Dermis microvascular lymphatic vessel endothelial cell (primary cell): ENCODE measurements around the gene SMARCB1. TPM values are rescaled to one million over a fixed set of nuclear protein-coding genes. Genes with fewer than 3 reads are reported as not detected.
"Not testable (repeated sequence)": the region's sequence is repeated elsewhere in the genome, so short reads cannot be mapped to it uniquely, and the experiment has no call there.

ENCODE experiments used
- DNase-seq, 2 donors: peaks; one replicate each; pipeline versions ENCODE4 v3.0.0 to v3.0.0-alpha.2; 2010; ENCODE audit warnings: low read depth in 2 of 2
- total RNA-seq: library from RNA; depleted of rRNA; stranded (reverse); fragments of >200 nt; gene quantifications from 2 replicates; pipeline ENCODE4 v1.2.1, GENCODE V29; 2014

The SMARCB1 gene
- total RNA-seq, 1 donor from 2014 or later: 19.1 TPM

DNA sequence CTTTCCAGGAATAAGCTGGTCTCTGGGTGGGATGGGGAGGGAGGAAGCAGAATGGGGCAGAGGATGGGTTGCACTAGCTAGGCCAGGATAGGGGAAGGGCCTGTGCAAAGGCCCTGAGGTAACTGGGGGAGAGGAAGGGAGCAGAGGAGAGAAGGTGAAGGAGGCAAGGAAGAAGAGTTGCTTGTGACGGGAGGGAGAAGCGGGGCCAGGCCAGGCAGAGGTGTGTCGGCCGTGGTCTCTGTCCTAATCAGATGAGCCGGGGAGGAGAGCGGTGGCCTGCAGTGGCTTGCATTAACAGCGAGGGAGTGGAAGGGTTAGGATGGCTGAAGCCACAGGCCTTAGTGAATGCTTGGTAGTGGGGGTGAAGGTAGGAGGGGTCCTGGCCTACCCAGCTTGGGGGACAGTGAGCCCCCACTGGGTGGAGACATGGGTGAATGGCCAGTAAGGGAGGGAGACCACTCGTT is 58.0 kb downstream of the SMARCB1 start:
- no peak for DNase-seq

DNA sequence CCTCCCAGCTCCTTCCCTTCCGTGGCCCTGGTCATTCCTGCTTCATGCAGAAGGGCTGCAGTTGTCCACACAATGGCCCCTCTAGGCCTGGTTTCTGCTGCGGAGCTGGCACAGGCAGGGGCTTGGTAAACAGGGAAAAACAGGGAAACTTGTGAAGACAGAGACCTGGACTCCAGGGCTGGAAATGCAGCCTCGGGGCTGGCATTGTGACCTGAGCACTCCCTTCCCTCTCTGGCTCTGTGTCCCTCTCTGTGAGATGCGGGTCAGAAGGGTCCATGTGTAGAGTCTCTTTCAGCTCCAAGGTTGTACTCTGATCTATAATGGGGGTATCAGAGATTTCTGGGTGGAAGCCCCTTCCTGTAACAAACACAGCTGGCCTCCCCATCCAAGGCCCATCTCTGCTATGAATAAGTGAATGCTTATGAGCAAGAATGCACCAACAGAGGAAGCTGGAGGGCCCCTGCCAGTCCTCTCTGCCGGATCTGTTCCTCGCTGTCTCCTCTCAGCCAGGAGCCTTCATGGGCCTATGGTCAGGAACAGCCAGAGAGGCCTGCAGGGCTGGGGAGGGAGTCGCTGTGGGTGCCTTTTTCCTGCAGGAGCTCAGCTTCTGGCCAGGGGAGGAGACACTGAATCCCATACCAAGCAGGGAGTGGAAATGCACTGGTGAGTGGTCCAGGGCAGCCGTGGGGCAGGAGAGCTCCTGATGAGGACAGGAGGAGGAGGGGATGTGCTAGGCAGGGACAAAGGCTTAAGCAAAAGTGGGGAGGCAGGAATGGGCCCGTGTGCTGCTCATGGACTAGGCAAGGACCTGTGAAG is 58.7 kb downstream of the SMARCB1 start:
- DNase-seq: no peak

DNA sequence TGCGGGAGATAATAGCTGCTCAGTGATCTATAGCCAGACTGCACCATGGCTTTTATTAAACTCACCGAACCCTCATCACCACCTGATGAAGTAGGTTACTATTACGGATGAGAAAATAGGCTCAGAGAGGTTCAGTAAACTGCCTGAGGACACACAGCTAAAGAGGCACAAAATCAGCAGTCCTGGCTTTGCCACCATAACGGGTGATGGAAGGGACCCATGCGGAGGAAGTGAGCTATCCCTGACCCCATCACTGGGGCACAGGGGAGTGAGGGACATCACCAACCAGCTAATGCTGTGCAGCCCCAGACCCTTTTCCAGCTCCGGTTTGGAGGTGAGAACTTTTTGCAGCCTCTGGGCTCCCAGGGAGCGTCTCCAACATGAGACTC is 59.3 kb downstream of the SMARCB1 start:
- DNase-seq: no peak

DNA sequence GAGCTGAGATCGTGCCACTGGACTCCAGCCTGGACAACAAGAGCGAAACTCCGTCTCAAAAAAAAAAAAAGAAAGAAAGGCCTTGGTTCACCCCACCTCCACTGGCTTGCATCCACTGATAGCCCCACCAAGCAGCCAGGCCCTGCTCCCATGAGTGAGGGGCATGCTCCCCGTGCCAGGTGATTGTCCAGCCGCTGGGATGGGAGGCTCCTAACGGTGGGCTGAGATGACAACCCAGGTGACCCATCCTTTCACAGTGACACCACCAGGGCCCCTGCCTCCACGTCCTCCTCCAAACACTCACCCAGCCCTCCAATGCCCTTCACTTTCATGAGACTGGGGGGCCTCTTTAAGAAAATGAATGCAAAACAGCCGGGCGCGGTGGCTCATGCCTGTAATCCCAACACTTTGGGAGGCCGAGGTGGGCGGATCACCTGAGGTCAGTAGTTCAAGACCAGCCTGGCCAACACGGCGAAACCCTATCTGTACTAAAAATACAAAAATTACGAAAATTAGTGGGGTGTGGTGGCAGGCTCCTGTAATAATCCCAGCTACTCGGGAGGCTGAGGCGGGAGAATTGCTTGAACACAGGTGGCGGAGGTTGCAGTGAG is 60.6 kb downstream of the SMARCB1 start:
- no peak for DNase-seq

DNA sequence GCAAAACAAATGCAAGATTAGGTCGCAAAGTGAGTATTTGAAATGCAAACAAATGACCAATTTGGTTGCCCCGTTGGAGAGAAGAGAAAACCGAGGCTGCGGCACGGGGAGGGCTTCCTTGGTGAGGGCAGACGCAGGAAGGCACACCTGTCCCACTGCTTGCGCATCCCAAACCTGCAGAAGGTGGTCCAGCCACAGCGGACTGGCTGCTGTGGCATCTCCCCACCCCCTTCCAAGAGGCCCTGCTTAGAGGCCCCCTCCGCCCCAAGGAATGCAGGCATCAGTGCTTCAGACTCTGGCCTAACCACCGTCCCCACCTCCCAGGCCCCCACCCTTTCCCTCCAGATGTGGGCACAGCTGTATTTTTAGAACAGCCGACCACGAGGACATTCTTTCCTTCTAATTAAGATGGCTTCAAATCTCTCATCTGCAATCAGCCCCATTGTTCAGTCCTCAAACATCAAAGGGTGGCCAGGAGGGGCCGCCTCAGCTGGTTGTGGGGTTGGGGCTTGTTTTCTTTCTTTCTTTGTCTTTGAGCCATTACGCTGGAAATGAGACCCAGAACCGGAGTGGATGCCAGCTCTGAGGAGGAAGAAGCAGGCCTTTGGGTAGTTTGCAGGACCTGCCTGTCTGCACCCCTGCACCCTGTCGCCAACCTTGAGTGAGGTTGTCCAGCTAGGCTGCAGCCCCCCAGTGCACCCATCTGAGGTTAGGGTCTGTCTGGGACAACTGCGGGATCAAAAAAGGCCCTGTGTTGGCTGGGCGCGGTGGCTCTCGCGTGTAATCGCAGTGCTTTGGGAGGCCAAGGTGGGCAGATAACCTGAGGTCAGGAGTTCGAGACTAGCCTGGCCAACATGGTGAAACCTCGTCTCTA is 61.5 kb downstream of the SMARCB1 start:
- no peak for DNase-seq

DNA sequence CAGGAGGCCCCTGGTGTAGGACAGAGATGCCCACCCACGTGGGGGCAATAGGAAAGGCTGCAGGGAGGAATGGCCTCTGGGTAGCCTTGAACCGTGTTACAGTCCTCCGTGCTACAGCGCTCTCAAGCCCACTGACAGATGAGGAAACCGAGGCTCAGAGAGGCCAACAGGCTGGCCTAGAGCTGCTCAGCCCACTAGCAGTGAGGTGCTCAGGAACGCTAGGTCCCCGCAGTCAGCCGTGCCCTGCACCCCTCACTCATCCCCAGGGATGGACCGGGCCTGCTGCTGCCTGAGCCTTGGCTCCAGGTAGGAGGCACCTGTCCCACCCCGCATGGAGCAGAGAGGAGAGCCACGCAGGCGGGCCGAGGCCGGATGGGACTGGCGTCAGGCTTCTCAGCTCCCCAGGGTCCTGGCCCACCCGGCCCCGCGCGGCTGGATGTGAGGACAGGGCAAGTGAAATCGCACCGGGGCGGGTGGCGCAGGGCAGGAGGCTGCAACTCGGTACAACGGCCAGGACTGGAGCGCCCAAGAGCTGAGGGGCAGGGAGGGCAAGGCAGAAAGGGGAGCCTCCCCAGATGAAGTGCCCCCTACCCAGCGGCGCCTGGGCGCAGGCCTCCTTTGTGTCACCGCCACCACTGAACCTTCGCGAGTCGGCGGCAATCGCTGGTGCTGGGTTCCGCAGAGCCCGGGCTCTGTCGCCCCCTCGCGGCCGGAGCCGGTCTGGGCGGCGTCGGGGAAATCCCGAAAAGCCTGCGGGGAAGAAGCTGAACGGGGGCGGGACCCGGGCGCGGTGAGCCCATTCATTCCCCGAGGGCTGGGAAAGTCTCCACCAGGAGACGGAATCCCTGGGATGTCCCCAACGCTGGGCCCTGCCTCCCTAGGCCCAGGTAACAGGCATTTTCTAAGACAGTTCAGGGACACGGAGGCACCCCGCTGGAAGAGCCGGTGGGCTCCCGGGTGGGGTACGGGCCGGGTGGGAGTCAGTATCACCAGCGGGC is 62.5 kb downstream of the SMARCB1 start:
- peak; percentile 32 to 69 for DNase-seq

DNA sequence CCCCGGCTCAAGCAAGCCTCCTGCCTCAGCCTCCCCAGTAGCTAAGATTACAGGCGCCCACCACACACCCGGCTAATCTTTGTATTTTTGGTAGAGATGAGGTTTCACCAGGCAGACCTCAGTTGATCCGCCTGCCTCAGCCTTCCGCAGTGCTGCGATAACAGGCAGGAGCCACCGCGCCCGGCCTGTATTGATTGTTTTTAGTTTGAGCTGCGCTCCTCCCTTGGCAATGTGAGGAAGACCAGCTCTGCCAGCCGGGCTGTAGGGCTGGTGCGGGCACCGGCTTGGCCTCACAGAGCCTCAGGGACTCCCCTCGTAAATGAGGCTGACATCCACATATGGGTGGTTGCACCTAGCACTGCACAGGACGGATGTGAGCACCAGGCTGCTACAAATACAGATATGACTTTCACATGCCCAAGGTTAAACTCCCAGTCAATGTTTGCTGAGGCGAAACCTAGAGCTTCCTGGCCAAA is 63.4 kb downstream of the SMARCB1 start:
- DNase-seq: no peak

DNA sequence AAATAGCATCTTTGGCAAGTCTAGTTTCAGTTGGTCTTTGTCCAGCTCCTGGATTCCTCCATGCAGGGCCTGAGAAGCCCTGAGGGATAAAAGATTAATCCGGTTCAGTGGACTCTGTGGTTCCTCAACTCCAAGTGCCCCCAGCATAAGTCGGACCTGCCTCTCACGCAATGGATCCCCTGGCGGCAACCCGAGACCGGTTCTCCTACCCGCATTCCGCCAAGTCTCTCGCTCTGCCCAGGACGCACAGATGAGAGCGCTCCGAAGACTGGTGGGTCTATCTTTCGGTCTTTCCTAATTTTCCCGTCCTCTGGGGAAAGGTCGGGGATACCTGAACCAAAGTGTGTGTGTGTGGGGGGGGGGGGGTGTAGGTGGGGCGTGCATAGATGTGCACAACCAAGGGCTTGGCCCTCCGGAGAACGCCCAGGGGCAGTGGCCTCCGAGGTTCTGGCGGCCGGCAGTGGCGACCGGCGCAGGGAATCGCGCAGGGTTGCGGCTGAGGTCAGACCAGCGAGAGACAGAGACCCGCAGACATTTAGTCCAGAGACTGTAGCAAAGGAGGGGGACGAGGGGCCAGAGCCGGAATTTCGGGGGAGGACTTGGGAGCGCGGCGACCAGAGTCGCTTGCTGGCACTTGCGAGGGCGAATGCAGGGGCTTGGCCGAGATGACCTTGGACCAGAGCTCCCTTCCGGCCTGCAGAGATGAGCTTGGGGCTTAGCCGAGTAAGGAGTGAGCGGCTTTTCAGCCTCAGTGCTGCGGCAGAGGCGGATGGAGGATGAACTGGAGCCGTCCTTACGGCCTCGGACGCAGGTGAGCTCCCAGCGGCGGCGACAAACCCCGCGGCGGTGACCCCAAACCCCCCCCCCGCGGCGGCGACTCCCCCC is 70.2 kb downstream of the SMARCB1 start:
- DNase-seq: peak in 1 of 2 donors; percentile 20

DNA sequence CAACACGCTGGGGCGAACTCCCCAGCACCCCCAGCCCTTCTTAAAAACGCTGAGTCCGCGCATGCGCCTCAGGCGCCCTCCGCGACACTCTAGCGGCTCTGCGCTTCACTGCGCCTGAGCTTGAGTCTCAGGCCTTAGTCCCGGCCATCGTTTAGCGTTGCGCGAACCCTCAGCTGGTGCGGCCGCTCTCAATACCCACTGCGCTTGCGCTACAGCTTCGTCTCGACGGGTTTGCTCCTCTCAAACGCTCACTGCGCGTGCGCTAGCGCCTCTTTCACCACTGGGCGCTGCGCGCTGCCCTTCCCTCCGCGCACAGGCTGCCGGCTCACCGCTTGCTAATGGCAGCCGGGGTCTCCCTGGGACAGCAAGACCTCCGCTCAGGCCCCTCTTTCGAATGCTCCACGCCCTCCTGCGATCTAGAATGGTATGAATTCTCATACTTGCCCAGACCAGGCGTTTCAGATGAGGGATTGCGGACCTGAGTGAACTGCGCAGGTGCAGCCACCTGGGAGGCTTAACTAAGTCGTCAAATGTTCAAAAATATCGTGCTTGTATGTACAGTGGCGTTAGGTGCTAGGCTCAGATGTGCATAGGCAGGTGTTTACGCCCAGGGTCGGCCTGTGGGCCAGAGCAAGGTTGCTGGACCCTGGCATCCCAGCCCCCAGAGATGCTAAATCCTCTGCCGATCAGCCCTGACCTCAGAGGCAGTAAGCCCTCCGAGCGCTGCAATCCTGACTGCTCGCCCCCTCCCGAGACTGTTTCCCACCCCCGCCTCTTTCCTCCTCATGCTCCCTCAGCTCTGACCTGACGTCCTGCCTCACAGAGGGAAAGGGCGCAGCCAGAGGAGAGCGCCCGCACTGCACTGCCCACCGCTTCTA is 71.1 kb downstream of the SMARCB1 start, which contains the start of gene SLC2A11:
Gene SLC2A11, plus strand, starts transcription at position 270 of the 878 bp plus-strand sequence. Its CDS starts 125 bp downstream, at position 395.
- DNase-seq: peak; percentile 91 to 97

DNA sequence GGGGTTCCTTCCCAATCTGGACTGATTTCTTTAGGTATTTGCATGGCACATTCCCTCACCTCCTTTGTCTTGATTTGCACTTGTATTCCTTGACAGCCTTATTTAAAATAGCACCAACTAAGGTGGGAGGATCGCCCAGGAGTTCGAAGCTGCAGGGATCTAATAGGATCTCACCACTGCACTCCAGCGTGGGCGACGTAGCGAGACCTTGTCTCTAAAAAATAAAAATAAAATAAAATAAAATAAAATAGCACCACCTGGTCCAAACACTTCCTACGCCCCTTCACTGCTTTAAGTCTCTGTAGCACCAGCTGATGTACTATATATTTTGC is 71.7 kb downstream of the SMARCB1 start:
- no peak for DNase-seq

DNA sequence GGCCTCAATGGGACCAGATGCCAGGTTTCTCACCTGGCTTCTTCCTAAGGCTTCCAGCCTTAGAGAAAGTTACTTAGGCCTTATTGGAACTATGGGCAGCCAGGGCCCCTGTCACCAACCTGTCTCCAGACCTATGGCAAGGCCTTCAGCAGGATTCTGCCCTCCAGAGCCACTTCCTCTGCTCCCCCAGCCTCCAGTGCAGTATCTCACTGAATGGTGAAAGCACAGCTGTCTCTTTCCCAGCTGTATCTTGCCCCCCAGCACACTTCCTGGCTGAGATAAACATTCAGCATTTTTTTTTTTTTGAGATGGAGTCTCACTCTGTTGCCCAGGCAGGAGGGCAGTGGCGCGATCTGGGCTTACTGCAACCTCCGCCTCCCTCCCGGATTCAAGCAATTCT is 72.4 kb downstream of the SMARCB1 start:
- no peak for DNase-seq

DNA sequence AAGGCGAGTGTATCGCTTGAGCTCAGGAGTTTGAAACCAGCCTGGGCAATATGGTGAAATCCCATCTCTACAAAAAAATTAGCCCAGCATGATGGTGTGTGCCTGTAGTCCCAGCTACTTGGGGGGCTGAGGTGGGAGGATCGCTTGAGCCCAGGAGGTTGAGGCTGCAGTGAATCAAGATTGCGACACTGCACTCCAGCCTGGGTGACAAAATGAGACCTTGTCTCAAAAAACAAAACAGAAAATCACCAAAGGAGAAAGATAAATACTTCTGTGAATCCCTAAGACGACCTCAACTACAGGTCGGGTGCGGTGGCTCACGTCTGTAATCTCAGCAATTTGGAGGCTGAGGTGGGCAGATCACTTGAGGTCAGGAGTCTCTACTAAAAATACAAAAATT is 73.4 kb downstream of the SMARCB1 start:
- DNase-seq: not testable (repeated sequence)

DNA sequence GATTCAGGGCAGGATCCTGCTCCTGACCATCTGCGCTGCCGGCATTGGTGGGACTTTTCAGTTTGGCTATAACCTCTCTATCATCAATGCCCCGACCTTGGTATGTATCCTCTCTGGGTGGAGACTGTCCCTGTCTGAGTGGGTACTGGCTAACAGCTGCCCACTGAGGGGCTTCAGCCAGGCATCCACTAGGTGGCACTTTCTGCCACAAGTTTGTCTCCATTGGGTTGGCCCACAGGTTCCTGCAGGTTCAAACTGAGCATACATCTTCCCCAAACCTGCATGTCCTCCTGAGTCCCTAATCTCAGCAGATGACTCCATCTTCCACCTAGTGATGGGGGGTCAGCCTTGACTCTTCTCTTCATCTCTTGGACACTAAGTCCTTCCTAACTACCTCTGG is 75.3 kb downstream of the SMARCB1 start:
- peak; percentile 46 to 70 for DNase-seq

DNA sequence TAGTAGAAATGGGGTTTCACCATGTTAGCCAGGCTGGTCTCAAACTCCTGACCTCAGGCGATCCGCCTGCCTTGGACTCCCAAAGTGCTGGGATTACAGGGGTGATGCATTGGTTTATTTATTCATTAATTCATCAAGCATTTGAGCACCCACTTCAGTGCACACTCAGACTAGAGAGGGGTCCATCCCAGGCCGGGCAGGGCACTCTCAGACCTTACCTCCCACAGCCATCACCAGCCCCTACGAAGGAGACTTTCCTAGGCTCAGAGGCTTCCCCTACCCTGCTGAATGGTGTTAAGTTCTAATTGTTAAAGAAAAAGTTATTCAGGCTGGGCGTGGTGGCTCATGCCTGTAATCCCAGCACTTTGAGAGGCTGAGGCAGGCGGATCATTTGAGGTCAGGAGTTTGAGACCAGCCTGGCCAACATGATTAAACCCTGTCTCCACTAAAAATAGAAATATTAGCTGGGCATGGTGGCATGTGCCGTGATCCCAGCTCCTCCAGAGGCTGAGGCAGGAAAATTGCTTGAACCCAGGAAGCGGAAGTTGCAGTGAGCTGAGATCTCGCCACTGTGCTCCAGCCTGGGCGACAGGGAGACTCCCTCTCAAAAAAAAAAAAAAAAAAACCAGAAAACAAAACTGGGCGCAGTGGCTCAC is 77.9 kb downstream of the SMARCB1 start:
- not testable (repeated sequence) for DNase-seq

DNA sequence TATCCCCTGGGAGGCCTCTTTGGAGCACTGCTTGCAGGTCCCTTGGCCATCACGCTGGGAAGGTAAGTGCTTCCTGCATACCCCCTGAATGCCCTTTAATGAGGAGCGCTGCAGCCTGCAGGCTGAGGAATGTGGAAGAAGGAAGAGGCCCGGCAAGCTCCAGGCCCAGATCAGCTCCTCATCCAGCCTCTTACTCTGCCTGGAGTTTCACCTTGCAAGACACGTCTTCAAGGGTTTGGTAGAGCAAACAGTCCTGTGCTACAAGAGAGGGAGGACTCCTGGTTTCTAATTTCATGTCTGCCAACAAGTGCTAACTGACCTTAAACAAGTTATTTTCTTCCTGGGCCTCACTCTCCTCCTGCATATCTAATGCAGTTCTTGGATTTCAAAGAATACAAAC is 81.8 kb downstream of the SMARCB1 start:
- no peak for DNase-seq

DNA sequence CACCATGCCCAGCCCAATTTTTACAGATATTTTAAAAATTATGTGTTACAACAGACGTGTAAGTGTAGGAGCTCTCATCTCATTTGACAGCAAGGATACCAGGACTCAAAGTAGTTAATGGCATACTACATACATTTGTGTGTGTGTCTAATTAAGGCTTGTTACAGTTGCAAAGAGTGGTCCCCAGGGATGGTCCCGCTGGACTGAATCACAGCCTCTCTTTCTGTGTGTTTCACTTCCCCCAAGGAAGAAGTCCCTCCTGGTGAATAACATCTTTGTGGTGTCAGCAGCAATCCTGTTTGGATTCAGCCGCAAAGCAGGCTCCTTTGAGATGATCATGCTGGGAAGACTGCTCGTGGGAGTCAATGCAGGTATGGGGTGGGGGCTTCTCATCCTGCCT is 88.1 kb downstream of the SMARCB1 start:
- DNase-seq: no peak

DNA sequence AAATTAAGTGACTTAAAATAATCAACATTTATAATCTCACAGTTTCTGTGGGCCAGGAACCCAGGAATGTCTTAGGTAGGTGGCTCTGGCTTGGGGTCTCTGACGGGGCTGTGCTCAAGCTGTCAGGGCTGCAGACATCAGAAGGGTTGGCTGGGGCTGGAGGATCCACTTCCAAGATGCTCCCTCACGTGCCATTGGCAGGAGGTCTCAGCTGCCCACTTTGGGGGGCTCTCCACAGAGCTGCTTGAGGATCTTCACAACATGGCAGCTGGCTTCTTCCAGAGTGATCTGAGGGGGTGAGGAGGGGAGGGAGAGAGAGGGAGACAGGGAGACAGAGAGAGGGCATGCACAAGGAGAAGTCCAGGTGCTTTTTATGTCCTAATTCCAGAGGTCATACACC is 89.0 kb downstream of the SMARCB1 start:
- DNase-seq: no peak

DNA sequence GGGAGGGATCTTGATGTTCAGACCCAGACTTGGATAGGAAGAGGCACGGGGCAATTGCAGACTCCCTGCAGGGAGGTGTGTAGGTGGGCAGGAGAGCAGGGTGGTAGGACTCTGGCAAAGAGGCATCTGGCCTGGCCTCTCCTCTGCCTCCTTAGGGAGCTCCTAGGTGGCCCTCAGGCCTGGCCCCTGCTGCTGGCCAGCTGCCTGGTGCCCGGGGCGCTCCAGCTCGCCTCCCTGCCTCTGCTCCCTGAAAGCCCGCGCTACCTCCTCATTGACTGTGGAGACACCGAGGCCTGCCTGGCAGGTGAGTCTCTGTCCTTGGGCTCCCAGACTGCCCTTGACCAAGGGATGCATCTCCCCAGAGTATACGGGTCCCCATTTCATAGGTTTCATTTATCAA is 90.8 kb downstream of the SMARCB1 start:
- DNase-seq: no peak
